Pancreas (tissue), 10 donors: ENCODE results near the gene DOK3. TPM values are rescaled to one million over a fixed set of nuclear protein-coding genes. Genes with fewer than 3 reads are reported as not detected.
A peak's percentile ranks its signal among the peaks of the same experiment; 100 is the strongest.

Experiments used
- ATAC-seq, 4 donors: fragments of 200-7000 bp; cut with Tn5 transposase; one replicate each; pipeline versions ENCODE4 v1.8.0 to v1.9.1; 2020; ENCODE audit warnings: mild to moderate bottlenecking in 4 of 4, moderate library complexity in 4 of 4
- DNase-seq, 6 donors: peaks; one replicate each; pipeline ENCODE4 v3.0.0-alpha.2; 2020
- FAIRE-seq: peaks from 2 replicates; lab custom pipeline; 2012; peaks lifted over from hg19 to GRCh38; lab: Jason Lieb, UNC
- H3K27ac ChIP-seq, 4 donors: fragments of 200-600 bp; sonication (generic); 1 replicate in 3 of 4; 2 replicates in 1 of 4; pipeline versions ENCODE4 v1.5.0 to v1.8.0; 2020
- H3K27me3 ChIP-seq, 4 donors: fragments of 200-600 bp; one replicate each; pipeline ENCODE4 v1.8.0; 2021
- H3K36me3 ChIP-seq, 3 donors: fragments of 200-600 bp; sonication (generic) in 1 of 3; one replicate each; pipeline versions ENCODE4 v1.5.0 to v1.8.0; 2020 to 2021
- H3K4me1 ChIP-seq, 3 donors: fragments of 200-600 bp; one replicate each; pipeline ENCODE4 v1.8.0; 2021
- H3K4me3 ChIP-seq, 4 donors: fragments of 200-600 bp; sonication (generic) in 2 of 4; one replicate each; pipeline versions ENCODE4 v1.5.0 to v1.8.0; 2020 to 2021
- H3K9me3 ChIP-seq, 4 donors: fragments of 200-600 bp; one replicate each; pipeline ENCODE4 v1.8.0; 2021
- CTCF ChIP-seq, 4 donors: fragments of 200-600 bp; sonication (generic) in 3 of 4; IDR thresholded peaks; one replicate each; pipeline versions ENCODE4 v1.5.0 to v1.8.0; 2021; ENCODE audit warnings: antibody characterized with exemption in 4 of 4
- WGBS, 2 donors: extraction: QIAGEN DNeasy Blood & Tissue Kit; methylation state at CpG; one replicate each; pipeline ENCODE4 v1.1.7; 2013; 5-methylcytosine and 5-hydroxymethylcytosine counted together
- intact Hi-C, 3 donors: fragments of 100-400 bp; cut with DNase I; formaldehyde crosslinking; loops; one replicate each; pipeline versions ENCODE4 v1.11.1 to v1.14.2; 2022
- polyA plus RNA-seq, 2 donors: library from polyadenylated mRNA; stranded (reverse); fragments of 200-250 nt; gene quantifications; one replicate each; pipeline ENCODE4 v1.2.3, GENCODE V29; 2013
- total RNA-seq, 6 donors: library from RNA; stranded (reverse); fragmentation: NEBNext Ultra II Directional in 4 of 6; extraction: Animal tissue kit (Norgen Biotek cat#: 25700) in 4 of 6; gene quantifications; one replicate each; pipeline versions ENCODE4 v1.2.1 to v1.2.4, GENCODE V29; 2021 to 2023
- donor health status: healthy with polysubstance abuse.
- donor health status: DM: no; HTN: no; CAD: no; lungs with moderate emphysema.
- donor health status: DM: no; HTN: no; CAD: no.
- donor health status: control.
- donor health status: control.
- donor health status: Bipolar disorder and iron deficiency.
- donor health status: DM: yes; HTN: yes; CAD: no.
- donor health status: DM: no; HTN: no; CAD: no.
- donor health status: DM: no; HTN: no; CAD: no.
- donor health status: DM: yes; HTN: yes; CAD: no.

DOK3 gene
- total and polyA plus RNA-seq, 8 donors: 0.98 to 11.4 (median 4.7) TPM

- no peak for ATAC-seq
- Histone ChIP-seq H3K4me1 (peaks cover 0 to 5% (median 0%) of the 10 kb centered on the region in 3 donors), H3K27me3 (no peaks in the 10 kb centered on the region), H3K4me3 (no peak overlapping the region), H3K27ac (no peak overlapping the region), H3K36me3 (no peaks in the 10 kb centered on the region), H3K9me3 (no peaks in the 10 kb centered on the region)
- no peak for TF ChIP-seq CTCF (IDR thresholded peaks at IDR 0.05)
- intact Hi-C loops: no loop called here
- FAIRE-seq: no peak
- WGBS, 2 donors: 93 to 94% methylated on average over 5 of the region's 5 CpGs
- peak in 1 of 6 donors; percentile 34 for DNase-seq
Measured at GRCh38 chr5:177493795-177494345, 15.8 kb downstream of the DOK3 start.

GRCh38 chr5:177492841-177493240, 16.8 kb downstream of the DOK3 start:
- no peak overlapping the region for H3K27ac ChIP-seq

GRCh38 chr5:177491983-177492746, 17.5 kb downstream of the DOK3 start:
- 95 to 96% methylated on average over 47 to 54 of the region's 54 CpGs for WGBS, 2 donors
- Histone ChIP-seq H3K36me3 (no peaks in the 10 kb centered on the region), H3K27me3 (no peaks in the 10 kb centered on the region), H3K4me1 (no peaks in the 10 kb centered on the region), H3K9me3 (no peaks in the 10 kb centered on the region), H3K4me3 (no peak overlapping the region), H3K27ac (no peak overlapping the region)
- intact Hi-C loops: no loop called here
- no peak for TF ChIP-seq CTCF (IDR thresholded peaks at IDR 0.05)
- FAIRE-seq (no peak), DNase-seq (peak in 1 of 6 donors; percentile 77), ATAC-seq (no peak)

More at GRCh38 chr5:177492841-177493240, 16.8 kb downstream of the DOK3 start:
- ATAC-seq: no peak
- Histone ChIP-seq H3K4me1 (no peaks in the 10 kb centered on the region), H3K36me3 (no peaks in the 10 kb centered on the region), H3K4me3 (no peak overlapping the region), H3K27me3 (no peaks in the 10 kb centered on the region), H3K9me3 (no peaks in the 10 kb centered on the region)
- DNase-seq: peak in 1 of 6 donors; percentile 33
- intact Hi-C loops: no loop called here
- WGBS, 2 donors: 82 to 83% methylated on average over 7 of the region's 7 CpGs
- no peak for TF ChIP-seq CTCF (IDR thresholded peaks at IDR 0.05)
- FAIRE-seq: no peak

GRCh38 chr5:177491429-177491945, 18.1 kb downstream of the DOK3 start:
- Histone ChIP-seq H3K9me3 (no peaks in the 10 kb centered on the region), H3K36me3 (no peaks in the 10 kb centered on the region), H3K27ac (no peak overlapping the region), H3K4me3 (no peak overlapping the region), H3K4me1 (no peaks in the 10 kb centered on the region), H3K27me3 (no peaks in the 10 kb centered on the region)
- DNase-seq (peak in 1 of 6 donors; percentile 74), ATAC-seq (no peak), FAIRE-seq (no peak)
- TF ChIP-seq CTCF (IDR thresholded peaks at IDR 0.05): peak in 3 of 4 donors; percentile 21 to 37 (median 23)
- intact Hi-C loops: no loop called here
- WGBS, 2 donors: 70 to 74% methylated on average over 31 to 43 of the region's 43 CpGs
